Measurements from ENCODE around the gene MRAP2. TPM values are rescaled to one million over a fixed set of nuclear protein-coding genes. Genes with fewer than 3 reads are reported as not detected.
"Not testable (repeated sequence)": the region's sequence is repeated elsewhere in the genome, so short reads cannot be mapped to it uniquely, and the experiment has no call there.

MRAP2 gene
- total RNA-seq, 1 experiment from 2014 or later: 20.3 TPM

DNA sequence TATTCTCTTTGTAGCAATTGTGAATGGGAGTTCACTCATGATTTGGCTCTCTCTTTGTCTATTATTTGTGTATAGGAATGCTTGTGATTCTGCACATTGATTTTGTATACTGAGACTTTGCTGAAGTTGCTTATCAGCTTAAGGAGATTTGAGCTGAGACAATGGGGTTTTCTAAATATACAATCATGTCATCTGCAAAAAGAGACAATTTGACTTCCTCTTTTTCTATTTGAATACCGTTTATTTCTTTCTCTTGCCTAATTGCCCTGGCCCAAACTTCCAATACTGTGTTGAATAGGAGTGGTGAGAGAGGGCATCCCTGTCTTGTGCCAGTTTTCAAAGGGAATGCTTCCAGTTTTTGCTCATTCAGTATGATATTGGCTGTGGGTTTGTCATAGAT lies 77.8 kb downstream of the MRAP2 start:
- H3K9me3 ChIP-seq (replicated peaks); H3K4me3 ChIP-seq; DNase-seq: not testable (repeated sequence)

DNA sequence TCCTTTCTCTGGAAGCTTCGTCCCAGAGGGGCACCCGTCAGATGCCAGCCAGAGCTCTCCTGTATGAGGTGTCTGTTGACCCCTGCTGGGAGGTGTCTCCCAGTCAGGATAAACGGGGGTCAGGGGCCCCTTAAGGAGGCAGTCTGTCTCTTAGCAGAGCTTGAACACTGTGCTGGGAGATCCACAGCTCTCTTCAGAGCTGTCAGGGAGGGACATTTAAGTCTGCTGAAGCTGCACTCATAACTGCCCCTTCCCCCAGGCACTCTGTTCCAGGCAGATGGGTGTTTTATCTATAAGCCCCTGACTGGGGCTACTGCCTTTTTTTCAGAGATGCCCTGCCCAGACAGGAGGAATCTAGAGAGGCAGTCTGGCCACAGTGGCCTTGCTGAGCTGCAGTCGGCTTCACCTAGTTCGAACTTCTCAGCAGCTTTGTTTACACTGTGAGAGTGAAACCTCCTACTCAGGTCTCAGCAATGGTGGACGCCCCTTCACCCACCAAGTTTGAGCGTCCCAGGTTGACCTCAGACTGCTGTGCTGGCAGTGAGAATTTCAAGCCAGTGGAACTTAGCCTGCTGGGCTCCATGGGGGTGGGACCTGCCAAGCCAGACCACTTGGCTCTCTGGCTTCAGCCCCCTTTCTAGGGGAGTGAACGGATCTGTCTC lies 81.5 kb downstream of the MRAP2 start:
- H3K27ac ChIP-seq; H3K27me3 ChIP-seq; H3K36me3 ChIP-seq; H3K4me3 ChIP-seq; DNase-seq; H3K9me3 ChIP-seq (replicated peaks); H3K4me1 ChIP-seq: not testable (repeated sequence)

More for the DNA sequence above, 77.8 kb downstream of the MRAP2 start:
- not testable (repeated sequence) for H3K36me3 ChIP-seq, H3K27ac ChIP-seq, H3K27me3 ChIP-seq, H3K4me1 ChIP-seq

DNA sequence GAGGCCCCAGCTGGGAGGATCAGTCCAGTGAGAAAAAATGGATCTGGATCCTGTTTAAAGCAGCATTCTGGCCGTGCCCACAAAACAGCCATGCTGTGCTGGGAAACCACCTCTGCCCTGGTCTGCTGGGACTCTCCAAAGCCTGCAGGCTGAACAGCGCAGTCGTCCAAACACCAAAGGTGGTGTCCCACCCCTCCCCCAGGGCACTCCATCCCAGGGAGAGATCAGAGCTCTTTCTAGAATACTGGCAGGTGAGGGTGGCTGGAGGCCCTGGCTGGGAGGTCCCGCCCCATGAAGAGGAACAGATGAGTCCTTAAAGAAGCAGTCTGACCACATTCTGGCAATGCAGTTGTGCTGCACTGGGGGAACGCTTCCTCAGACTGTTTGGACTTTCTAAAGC lies 84.6 kb downstream of the MRAP2 start:
- H3K27ac ChIP-seq: no peak overlapping the region
- 0 out of 2 replicates have a peak, but pooled peaks cover 2% of the 10 kb centered on the region for H3K36me3 ChIP-seq
- H3K4me1 ChIP-seq: no peaks in the 10 kb centered on the region
- DNase-seq: no peak
- no peak overlapping the region for H3K4me3 ChIP-seq
- no peaks in the 10 kb centered on the region for H3K27me3 ChIP-seq
- H3K9me3 ChIP-seq (replicated peaks): no peaks in the 10 kb centered on the region

DNA sequence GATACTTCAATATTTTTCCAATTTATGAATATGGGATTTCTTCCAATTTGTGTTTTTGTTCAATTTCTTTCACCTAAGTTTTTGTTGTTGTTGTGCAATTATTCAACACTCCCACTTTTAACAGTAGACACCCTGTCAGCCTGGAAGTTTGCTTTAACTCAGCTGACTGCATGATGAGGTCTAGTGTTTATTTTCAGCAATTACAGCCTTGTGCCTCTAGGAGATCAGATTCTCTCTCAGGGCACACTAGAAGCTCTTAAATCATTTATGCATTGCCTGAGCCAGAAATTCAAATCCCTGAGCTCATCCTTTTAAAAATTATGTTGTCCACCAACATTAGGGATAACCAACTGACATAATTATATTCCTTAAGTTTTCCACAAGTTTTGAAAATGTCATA lies 85.7 kb downstream of the MRAP2 start:
- Histone ChIP-seq H3K36me3 (0 out of 2 replicates have a peak, but pooled peaks cover 2% of the 10 kb centered on the region), H3K27ac (no peak overlapping the region), H3K4me1 (no peaks in the 10 kb centered on the region), H3K27me3 (no peaks in the 10 kb centered on the region), H3K9me3 (replicated peaks) (no peaks in the 10 kb centered on the region), H3K4me3 (no peak overlapping the region)
- DNase-seq: peak in 1 of 2 experiments; percentile 7

DNA sequence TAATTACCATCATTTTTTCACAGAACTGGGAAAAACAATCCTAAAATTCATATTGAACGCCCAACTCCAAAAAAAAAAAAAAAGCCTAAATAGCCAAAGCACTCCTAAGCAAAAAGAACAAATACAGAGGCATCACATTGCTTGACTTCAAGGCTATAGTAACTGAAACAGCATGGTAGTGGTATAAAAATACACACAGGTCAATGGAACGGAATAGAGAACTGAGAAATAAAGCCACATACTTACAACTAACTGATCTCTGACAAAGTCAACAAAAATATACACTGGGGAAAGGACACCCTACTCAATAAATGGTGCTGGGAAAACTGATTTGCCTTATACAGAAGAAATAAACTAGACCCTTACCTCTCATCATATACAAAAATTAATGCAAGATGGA lies 89.6 kb downstream of the MRAP2 start:
- Histone ChIP-seq H3K9me3 (replicated peaks) (no peaks in the 10 kb centered on the region), H3K36me3 (peaks cover 11% of the 10 kb centered on the region; the same call in 1 of the 2 replicates), H3K27ac (no peak overlapping the region), H3K4me3 (no peak overlapping the region), H3K27me3 (no peaks in the 10 kb centered on the region), H3K4me1 (no peaks in the 10 kb centered on the region)
- no peak for DNase-seq

DNA sequence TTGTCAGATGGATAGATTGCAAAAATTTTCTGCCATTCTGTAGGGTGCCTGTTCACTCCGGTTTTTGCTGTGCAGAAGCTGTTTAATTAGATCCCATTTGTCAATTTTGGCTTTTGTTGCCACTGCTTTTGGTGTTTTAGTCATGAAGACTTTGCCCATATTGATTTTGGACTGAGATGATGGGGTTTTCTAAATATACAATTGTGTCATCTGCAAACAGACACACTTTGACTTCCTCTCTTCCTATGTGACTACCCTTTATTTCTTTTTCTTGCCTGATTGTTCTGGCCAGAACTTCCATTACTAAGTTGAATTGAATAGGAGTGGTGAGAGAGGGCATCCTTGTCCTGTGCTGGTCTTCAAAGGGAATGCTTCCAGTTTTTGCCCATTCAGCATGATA lies 96.0 kb downstream of the MRAP2 start:
- H3K27me3 ChIP-seq; H3K4me3 ChIP-seq; DNase-seq; H3K4me1 ChIP-seq; H3K27ac ChIP-seq; H3K9me3 ChIP-seq (replicated peaks): not testable (repeated sequence)
- H3K36me3 ChIP-seq: peaks cover 16% of the 10 kb centered on the region

DNA sequence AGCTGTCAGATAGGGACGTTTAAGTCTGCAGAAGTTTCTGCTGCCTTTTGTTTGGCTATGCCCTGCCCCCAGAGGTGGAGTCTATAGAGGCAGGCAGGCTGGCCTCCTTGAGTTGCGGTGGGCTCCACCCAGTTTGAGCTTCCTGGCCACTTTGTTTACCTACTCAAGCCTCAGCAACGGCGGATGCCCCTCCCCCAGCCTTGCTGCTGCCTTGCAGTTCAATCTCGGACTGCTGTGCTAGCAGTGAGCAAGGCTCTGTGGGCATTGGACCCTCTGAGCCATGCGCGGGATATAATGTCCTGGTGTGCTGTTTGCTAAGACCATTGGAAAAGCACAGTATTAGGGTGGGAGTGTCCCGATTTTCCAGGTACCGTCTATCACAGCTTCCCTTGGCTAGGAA lies 99.8 kb downstream of the MRAP2 start:
- H3K27ac ChIP-seq; H3K9me3 ChIP-seq (replicated peaks); DNase-seq; H3K27me3 ChIP-seq; H3K4me1 ChIP-seq; H3K4me3 ChIP-seq: not testable (repeated sequence)
- peaks cover 15% of the 10 kb centered on the region for H3K36me3 ChIP-seq

DNA sequence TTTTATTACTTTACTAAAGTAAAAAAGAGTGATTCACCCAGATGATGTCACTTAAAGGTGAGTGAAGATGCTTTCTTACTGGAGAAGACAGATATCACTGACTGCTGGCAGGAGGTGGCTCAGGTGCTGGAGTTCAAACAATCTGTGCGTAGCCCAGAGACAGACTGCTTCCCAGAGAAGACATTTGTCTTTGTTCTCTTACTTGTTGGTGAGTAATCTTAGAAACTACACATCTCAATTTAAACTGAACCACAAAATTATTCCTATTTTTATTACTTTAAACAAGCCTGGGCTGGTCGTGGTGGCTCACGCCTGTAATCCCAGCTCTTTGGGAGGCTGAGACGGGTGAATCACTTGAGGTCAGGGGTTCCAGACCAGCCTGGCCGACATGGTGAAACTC lies 101.7 kb downstream of the MRAP2 start:
- DNase-seq: no peak
- no peaks in the 10 kb centered on the region for H3K4me1 ChIP-seq
- no peak overlapping the region for H3K4me3 ChIP-seq
- H3K9me3 ChIP-seq (replicated peaks): no peaks in the 10 kb centered on the region; the same call in none of the 2 replicates
- peaks cover 15% of the 10 kb centered on the region for H3K36me3 ChIP-seq
- H3K27me3 ChIP-seq: no peaks in the 10 kb centered on the region
- H3K27ac ChIP-seq: no peak overlapping the region

DNA sequence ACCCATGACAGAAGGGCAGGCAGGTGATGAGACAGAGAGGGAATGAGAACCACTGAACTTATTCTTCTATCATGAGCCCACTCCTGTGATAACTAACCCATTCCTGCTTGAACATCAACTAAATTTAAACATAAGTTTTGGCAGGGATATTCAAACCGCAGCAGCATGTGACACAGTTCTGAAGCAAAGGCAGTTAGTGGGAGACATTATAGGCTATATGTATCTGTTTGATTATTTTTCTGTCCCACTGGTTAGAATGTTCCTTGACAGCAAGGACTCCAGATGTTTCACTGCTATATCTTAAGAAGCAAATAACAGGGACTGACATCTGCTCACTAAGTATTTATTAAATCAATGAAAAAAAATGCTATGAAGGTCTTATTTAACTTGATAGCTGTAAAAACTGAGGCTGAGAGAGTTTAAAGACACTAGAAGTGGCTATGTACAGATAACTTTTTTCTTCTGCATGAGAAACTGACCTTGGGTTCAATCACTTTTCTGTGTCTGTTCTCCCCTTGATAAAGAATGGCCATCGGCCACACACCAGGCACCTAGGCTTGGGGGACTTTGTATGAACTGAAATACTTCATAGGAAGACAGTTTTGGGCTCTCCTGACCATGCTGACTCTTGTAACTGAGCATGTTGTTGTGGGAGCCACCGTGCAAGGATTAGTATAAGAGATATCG lies 102.9 kb downstream of the MRAP2 start:
- DNase-seq: no peak
- Histone ChIP-seq H3K4me1 (no peaks in the 10 kb centered on the region), H3K9me3 (replicated peaks) (no peaks in the 10 kb centered on the region; the same call in none of the 2 replicates), H3K27ac (no peak overlapping the region), H3K4me3 (no peak overlapping the region), H3K27me3 (no peaks in the 10 kb centered on the region), H3K36me3 (peaks cover 15% of the 10 kb centered on the region)

DNA sequence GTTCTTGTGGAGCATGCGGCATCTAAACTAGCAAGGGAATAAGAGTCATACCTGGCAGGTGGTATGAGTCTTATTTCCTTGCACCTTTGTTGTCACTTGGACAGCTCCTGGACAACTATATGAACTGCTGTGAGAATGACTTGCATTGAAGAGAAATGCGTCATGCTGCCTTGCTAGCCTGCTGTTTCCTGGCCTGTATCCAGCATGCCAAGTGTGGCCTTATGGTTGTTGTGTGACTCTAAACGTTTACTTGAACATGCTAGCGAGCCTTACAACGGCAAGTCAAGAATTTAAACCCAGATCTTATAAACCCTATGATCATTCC lies 103.4 kb downstream of the MRAP2 start:
- H3K27ac ChIP-seq: no peak overlapping the region

DNA sequence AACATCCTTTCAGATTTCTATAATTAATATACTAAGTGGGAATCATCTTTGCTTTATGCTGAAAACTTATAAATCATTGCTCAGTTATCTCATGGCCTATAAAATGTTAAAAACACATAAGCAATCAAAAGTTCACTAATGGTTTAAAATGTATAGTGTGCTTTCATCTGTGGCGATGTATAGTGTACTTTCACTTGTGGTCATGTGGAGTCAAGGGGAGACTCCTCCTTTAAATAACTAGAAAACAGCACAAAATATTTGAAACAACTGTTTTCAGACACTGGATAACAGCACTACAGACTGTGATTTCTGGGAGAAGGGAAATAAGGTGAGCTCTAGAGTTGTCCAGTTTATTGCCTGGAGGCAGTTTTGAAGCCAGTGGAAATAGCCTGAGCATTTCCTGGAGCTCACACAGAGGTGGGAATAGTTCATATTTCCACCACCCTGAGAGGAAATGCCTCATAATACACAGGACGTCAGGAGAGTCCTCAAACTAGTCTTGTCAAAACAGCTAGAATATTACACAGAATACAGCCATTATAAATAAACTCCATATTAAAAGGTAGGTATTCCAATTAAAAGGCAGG lies 104.5 kb downstream of the MRAP2 start:
- Histone ChIP-seq H3K36me3 (peaks cover 15% of the 10 kb centered on the region), H3K4me1 (no peaks in the 10 kb centered on the region), H3K27me3 (no peaks in the 10 kb centered on the region), H3K27ac (no peak overlapping the region), H3K4me3 (no peak overlapping the region), H3K9me3 (replicated peaks) (no peaks in the 10 kb centered on the region; the same call in 1 of the 2 replicates)
- DNase-seq: peak in 1 of 2 experiments; percentile 25

More for the DNA sequence above, 103.4 kb downstream of the MRAP2 start:
- H3K36me3 ChIP-seq: peaks cover 15% of the 10 kb centered on the region
- H3K27me3 ChIP-seq: no peaks in the 10 kb centered on the region
- no peak for DNase-seq
- H3K4me3 ChIP-seq: no peak overlapping the region
- no peaks in the 10 kb centered on the region; the same call in 1 of the 2 replicates for H3K9me3 ChIP-seq (replicated peaks)
- H3K4me1 ChIP-seq: no peaks in the 10 kb centered on the region

DNA sequence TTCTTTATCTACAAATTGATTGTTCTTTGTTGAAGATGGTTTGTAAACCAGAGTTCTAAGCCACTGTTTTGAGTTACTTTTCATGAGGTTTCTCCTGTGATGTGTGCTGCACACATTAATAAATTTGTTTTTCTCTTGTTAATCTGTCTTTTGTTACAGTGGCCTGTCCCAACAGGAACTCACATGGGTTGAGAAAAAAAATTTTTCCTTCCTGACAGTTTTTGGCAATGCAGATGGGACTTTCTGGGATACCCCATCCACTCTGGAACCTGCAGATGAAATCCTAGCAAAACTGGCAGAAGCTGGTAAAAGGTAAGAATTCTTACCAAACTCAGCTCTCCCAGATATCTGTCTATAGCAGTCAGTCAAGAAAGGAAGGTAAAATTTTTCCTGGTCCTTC lies 105.7 kb downstream of the MRAP2 start:
- Histone ChIP-seq H3K4me1 (no peaks in the 10 kb centered on the region), H3K27me3 (no peaks in the 10 kb centered on the region), H3K4me3 (no peak overlapping the region), H3K27ac (no peak overlapping the region), H3K36me3 (peaks cover 11% of the 10 kb centered on the region; the same call in 1 of the 2 replicates), H3K9me3 (replicated peaks) (no peaks in the 10 kb centered on the region)
- DNase-seq: no peak

Other genes starting within 250 kb of the MRAP2 start
- 0.06 and 0.15 TPM in 2 replicates for gene RIPPLY2, start 180.4 kb upstream of the MRAP2 start, total RNA-seq (2014; rRNA removed; shearing (Covaris generic))
- gene CYB5R4, start 174.1 kb upstream of the MRAP2 start, total RNA-seq (2014; rRNA removed; shearing (Covaris generic)): 18.9 and 20.6 TPM in 2 replicates
- 7.9 and 8.3 TPM in 2 replicates for gene CEP162, start 193.9 kb downstream of the MRAP2 start, total RNA-seq (2014; rRNA removed; shearing (Covaris generic))

All from SJCRH30 (cell line).